GM19099 (cell line): ENCODE measurements around the gene NLRP9.
"Not testable (repeated sequence)": the region's sequence is repeated elsewhere in the genome, so short reads cannot be mapped to it uniquely, and the experiment has no call there.

Experiments
- POLR2A ChIP-seq: IDR thresholded peaks from 3 replicates; pipeline ENCODE4 v1.6.1; 2011; ENCODE audit warnings: low read depth; ENCODE audit not compliant: insufficient read length; ENCODE audit errors: extremely low read depth

NLRP9 gene

DNA sequence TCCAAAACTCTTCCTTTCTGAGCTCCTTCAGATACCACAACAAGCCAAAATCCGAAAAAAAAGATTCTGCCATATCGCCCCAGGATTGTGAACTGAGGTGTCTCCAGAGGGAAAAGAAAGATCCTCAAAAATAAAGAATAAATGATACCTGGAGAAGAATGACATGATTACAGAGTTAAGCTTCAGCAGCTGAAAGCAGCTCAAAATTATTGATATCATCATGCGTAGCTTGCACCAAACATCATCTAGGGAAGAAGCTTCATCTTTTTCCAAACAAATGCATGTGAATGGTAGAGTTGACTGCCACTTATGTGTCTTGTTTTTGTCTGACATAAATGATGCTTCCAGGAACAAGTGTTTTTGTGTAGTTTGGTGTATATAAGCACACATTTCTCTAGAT, at the start of gene NLRP9:
NLRP9 (minus strand) TSS at position 101 of the 400 bp plus-strand sequence; CDS start at position 73, 28 bp downstream.
- TF ChIP-seq POLR2A: no peak

DNA sequence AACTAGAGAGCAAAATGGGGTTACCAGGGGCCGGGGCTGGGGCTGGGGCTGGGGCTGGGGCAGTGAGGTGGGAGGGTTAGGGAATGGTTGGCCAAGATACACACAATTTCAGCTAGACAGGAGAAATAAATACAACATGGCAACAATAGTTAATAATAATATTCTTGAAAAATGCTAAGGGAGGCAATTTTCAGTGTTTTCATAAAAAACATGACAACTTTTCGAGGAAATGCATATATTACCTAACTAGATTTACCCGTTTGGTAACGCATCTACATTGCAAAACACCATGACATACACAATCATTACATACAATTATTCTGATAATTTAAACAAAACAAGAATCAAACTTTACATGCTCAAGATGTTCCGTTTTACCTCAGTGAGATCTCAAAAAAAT, 42.9 kb upstream of the NLRP9 start:
- no peak for TF ChIP-seq POLR2A

DNA sequence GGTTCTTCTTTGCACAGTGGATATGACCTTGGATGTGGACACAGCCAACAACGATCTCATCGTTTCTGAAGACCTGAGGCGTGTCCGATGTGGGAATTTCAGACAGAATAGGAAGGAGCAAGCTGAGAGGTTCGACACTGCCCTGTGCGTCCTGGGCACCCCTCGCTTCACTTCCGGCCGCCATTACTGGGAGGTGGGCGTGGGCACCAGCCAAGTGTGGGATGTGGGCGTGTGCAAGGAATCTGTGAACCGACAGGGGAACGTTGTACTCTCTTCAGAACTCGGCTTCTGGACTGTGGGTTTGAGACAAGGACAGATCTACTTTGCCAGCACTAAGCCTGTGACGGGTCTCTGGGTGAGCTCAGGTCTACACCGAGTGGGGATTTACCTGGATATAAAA, 40.1 kb upstream of the NLRP9 start:
- no peak for TF ChIP-seq POLR2A

DNA sequence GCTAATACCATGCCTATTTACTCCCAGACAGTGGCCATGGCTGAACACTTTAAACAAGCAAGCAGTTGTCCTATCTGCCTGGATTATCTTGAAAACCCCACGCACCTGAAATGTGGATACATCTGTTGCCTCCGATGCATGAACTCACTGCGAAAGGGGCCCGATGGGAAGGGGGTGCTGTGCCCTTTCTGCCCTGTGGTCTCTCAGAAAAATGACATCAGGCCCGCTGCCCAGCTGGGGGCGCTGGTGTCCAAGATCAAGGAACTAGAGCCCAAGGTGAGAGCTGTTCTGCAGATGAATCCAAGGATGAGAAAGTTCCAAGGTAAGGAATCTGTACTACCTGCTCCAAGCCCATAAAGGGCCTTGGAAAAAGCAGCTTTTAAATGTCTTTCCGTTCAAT, 39.3 kb upstream of the NLRP9 start:
- no peak for TF ChIP-seq POLR2A

DNA sequence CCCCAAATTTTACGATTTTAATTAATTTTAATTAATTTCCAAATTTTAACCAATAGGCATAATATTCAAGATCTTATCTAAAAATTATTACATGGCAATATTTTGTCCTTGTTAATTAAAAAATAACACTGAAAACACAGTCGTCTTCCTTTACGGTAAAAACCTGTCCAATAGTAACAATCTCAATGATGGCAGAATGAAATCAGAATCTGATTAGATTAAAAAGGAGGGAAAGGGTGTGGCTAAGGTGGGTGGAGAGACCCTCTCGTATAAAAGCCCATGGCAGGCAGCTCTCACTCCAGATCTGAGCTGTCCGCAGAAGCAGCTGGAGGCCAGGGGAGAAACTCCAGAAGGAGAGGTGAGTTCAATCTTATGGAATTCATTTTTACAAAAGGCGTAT, 30.6 kb upstream of the NLRP9 start, which contains the start of gene RFPL4AL1:
RFPL4AL1 (plus strand) TSS at position 301 of the 400 bp plus-strand sequence. CDS start 2,687 bp downstream, outside the sequence.
- TF ChIP-seq POLR2A: not testable (repeated sequence)

DNA sequence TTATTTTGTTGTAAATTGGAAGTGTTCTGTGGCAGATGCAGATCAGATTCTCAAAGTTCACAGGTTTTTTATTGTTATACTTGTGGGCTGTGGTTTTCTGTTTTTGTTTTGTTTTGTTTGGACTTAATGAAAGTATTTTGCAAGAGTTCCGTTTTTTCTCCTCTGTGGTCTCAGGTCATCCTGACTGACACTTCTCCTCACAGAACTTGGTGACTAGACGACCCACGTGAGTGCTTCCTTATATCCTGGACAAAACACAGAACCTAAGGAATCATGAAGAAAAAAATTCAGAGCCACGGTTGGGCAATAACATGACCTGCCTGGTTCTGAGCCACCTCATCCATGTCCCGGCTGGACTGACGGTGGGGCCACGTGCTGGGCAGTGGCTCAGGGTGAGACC, 28.3 kb upstream of the NLRP9 start:
- TF ChIP-seq POLR2A: no peak

DNA sequence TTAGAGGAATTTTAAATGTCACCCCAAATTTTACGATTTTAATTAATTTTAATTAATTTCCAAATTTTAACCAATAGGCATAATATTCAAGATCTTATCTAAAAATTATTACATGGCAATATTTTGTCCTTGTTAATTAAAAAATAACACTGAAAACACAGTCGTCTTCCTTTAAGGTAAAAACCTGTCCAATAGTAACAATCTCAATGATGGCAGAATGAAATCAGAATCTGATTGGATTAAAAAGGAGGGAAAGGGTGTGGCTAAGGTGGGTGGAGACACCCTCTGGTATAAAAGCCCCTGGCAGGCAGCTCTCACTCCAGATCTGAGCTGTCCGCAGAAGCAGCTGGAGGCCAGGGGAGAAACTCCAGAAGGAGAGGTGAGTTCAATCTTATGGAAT, 20.6 kb upstream of the NLRP9 start, which contains the start of gene RFPL4A:
RFPL4A (plus strand) TSS at position 301 of the 400 bp plus-strand sequence. CDS start 2,704 bp downstream, outside the sequence.
- not testable (repeated sequence) for TF ChIP-seq POLR2A

DNA sequence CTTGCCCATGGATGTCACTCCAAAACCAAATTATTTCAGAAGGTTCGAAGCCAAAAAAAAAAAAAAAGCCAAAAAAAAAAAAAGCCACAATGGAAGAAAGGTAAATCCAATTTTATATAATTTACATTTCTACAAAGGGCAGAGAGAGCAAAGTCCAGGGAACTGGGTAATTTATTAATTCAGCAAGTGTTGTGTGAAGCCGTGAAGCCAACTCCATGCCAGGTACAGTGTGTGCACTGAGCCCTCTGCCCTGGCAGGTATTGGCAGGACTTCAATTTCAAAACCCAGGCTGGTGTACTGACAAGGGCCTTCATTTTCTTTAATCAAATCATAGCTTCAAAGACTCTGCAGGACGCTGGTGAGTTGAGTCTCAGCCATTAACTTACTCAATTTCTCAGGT, 15.2 kb upstream of the NLRP9 start:
- TF ChIP-seq POLR2A: no peak

DNA sequence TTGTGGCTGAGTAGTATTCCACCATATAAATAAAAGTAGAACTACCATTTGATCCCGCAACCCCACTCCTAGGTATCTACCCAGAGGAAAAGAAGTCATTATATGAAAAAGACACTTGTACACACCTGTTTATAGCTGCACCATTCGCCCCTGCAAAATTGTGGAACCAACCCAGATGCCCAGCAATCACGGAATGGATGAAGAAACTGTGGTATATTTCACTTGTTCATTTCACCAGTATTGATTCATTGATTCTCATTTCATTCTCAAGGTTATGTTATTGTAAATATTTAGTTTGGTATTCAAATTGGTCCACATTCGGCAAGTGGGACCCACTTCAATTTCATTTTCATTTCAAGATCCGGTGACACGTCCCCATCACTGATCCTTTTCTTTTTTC, 12.5 kb upstream of the NLRP9 start:
- no peak for TF ChIP-seq POLR2A

DNA sequence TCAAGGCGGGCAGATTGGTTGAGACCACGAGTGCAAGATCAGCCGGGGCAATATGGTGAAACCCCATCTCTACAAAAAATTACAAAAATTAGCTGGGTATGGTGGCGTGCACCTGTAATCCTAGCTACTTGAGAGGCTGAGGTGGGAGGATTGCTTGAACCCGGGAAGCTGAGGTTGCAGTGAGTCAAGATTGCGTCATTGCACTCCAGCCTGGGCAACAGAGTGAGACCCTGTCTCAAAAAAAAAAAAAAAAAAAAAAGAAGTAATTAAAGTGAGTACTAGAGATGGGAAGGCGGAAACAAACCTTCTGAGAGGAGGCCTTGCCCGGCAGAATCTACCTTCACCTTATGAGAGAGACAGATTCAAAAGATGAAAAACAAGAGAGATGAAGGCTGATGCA, 14.7 kb downstream of the NLRP9 start:
- TF ChIP-seq POLR2A: no peak

DNA sequence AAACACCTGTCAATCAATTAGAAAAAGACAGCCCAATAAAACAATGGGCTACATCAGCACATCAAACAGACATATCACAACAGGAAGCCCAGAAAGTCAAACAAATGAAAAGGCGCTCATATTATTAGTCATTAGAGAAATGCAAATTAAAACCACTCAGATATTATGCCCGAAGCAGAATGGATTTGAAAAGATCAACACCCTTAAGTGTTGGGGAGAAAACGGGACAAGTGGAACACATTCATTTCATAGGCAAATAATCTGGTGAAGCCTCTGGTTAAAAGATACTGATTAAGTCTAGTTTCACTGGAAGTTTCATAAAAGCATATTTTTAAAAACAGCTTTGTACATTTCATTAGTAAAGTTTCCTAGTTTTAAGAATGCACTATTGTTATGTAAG, 17.4 kb downstream of the NLRP9 start:
- TF ChIP-seq POLR2A: no peak

DNA sequence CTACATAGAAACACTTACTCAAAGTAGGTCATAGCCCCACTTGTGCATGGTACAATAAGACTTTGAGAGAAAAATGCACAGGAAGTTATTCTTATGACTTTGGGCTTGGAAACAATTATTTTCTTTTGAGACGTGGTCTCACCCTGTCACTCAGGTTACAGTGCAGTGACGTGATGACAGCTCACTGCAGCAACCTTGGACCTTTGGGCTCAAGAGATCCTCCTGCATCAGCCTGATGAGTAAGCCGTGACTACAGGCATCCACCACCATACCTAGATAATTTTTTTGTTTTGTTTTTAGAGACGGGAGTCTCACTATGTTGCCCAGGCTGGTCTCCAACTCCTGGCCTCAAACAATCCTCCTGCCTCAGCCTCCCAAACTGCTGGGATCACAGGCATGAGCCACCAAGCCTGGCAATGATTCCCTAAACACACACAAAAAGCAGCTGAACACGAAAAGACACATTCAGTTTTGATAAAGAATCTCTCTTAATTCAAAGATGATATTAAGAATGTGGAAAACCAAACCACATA, 17.9 kb downstream of the NLRP9 start:
- TF ChIP-seq POLR2A: no peak

DNA sequence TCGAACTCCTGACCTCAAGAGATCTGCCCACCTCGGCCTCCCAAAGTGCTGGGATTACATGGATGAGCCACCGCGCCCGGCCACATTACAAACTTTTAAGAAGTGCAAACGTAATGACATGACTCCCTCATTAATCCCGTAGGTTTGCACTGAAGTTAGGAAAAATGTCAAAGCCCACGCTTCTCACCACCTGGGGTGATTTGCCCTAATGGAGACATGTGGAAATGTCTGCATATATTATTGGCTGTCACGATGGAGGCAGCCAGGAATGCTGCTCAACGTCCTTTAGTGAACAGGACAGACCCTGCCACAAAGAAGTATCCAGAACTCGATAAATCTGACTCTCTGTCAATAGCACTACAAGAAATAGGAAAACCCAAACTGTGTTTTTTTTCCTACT, 21.0 kb downstream of the NLRP9 start:
- no peak for TF ChIP-seq POLR2A

DNA sequence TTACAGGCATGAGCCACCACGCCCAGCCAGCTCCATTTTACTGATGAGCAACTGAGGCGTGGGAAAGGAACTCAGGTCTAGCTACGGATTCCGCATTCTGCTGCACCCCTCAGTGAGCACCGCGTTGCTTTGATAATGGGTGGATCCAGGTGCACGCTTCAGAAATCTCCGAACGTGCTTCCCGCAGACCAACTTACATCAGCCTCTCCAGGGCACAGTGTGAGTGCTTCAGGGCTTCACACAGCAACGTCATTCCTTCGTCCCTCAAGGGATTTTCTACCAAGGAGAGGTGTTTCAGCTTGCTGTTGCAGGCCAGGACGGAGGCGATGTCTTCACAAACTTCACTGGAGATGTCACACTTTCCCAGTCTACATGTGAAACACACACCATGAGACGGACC, 21.7 kb downstream of the NLRP9 start:
- no peak for TF ChIP-seq POLR2A

DNA sequence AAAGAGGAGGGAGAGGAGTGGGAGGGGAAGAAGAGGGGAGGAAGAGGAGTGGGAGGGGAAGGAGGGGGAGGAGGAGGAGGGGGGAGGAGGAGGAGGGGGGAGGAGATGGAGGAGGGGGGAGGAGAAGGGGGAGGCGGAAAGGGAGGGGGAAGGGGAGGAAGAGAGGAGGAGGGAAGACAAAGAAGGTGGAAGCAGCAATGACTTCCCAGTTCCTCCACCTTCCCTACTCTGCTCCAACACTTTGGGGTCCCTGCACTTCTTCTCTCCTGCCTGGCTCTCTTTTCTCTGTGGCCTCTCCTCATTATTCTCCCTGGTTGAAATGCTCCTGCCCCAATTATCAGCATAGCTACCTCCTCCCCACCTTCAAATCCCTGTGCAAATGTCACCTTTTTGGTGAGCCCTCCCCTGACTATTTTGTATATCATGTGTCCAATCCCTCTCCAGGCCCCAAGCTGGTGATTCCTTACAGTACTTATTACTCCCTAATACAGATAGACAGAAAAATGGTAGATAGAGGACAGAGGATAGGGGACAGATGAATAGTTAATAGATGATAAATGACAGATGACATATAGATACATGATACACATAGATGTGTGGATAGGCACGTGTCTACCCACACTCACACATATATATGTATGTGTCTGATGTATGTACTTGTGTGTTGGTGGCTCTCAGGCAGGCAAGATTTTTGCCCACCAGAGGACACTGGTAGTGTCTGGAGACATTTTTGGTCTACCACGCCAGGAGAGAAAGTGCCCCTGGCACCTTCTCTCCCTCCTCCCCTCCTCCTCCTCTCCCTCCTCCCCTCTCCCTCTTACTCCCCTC, 25.2 kb downstream of the NLRP9 start:
- TF ChIP-seq POLR2A: no peak

DNA sequence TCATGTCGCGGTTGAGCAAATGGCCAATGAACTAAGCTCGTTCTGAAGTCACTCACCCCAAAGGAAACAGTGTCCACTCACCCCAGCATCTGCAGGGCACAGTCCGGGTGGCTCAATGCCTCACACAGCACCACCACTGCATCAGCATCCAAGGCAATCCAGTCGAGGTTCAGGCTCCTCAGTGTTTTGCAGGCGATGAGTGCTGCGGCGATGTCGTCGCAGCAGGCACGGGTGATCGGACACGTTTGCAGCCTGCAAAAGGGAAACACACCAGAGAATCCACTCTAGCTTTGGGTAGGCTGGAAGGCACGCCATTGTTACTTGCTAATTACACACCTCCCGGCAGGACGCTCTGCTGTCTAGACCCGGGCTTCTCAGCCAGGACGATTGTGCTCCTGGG, 26.5 kb downstream of the NLRP9 start:
- TF ChIP-seq POLR2A: no peak

DNA sequence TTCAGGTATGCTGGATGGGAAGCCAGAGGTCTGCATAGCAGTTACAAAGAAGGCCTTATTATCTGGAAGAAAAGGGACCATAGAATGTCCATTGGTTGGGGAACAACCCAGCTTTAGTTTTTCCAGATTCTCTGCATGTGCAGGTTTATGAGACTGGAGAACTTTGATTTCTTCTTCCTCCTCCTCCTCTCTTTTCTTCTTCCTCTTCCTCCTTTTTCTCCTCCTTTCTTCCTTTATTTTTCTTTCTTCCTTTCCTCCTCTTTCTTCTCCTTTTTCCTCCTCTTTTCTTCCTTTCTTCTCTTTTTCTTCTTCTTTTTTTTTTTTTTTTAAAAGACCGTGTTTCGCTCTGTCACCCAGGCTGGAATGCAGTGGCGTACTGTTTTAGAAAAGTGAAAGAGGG, 32.2 kb downstream of the NLRP9 start:
- no peak for TF ChIP-seq POLR2A
